Subcutaneous adipose tissue (tissue), 4 donors: ENCODE results near the gene FRZB. TPM values are rescaled to one million over a fixed set of nuclear protein-coding genes. Genes with fewer than 3 reads are reported as not detected.

ENCODE experiments used
- total RNA-seq, 4 donors: library from RNA; depleted of rRNA; stranded (reverse); fragments of >200 nt; gene quantifications; one replicate each; pipeline ENCODE4 v1.1.0, GENCODE V29; 2016
- TF ChIP-seq, protein P1 (sequence below): fragments of 450-650 bp; IDR thresholded peaks from one replicate; pipeline ENCODE4 v1.5.1; 2016; ENCODE audit warnings: low read depth, mild to moderate bottlenecking, control low read depth, antibody characterized with exemption, moderate library complexity

The FRZB gene
- total RNA-seq, 4 donors from 2014 or later, result 0.57 to 8.1 (median 1.6) TPM

GRCh38 chr2:182833084-182833854 is 33.2 kb downstream of the FRZB start:
- TF ChIP-seq, protein P1, sequence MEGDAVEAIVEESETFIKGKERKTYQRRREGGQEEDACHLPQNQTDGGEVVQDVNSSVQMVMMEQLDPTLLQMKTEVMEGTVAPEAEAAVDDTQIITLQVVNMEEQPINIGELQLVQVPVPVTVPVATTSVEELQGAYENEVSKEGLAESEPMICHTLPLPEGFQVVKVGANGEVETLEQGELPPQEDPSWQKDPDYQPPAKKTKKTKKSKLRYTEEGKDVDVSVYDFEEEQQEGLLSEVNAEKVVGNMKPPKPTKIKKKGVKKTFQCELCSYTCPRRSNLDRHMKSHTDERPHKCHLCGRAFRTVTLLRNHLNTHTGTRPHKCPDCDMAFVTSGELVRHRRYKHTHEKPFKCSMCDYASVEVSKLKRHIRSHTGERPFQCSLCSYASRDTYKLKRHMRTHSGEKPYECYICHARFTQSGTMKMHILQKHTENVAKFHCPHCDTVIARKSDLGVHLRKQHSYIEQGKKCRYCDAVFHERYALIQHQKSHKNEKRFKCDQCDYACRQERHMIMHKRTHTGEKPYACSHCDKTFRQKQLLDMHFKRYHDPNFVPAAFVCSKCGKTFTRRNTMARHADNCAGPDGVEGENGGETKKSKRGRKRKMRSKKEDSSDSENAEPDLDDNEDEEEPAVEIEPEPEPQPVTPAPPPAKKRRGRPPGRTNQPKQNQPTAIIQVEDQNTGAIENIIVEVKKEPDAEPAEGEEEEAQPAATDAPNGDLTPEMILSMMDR, result no peak

- TF ChIP-seq, protein P1, result no peak
Measured at GRCh38 chr2:182831921-182832320, 34.5 kb downstream of the FRZB start.

- TF ChIP-seq, protein P1, result no peak
Measured at GRCh38 chr2:182831101-182831500, 35.3 kb downstream of the FRZB start.

- TF ChIP-seq, protein P1, result no peak
Measured at GRCh38 chr2:182827182-182827879, 39.1 kb downstream of the FRZB start.

DNA sequence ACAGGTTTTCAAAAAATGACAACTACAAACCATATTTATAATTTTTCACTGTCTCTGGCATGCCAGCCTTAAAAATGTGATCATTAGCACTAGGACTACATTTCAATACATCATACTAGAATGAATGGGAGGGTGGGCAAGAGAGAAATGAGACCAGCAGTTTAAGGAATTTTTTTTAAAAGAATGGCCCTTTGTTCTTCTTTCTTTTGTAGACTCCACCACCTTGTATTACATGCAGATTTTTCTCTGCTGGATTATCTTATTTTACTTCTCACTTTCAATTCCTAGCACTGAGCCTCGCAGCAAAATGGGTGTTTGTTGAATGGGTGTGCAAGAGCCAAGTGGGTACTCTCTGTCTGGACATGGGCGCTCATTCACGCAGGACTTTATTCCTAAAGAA is 39.9 kb downstream of the FRZB start:
- TF ChIP-seq, protein P1, result no peak

- TF ChIP-seq, protein P1, result no peak
Measured at GRCh38 chr2:182826064-182826463, 40.4 kb downstream of the FRZB start.

GRCh38 chr2:182824767-182825158 is 41.7 kb downstream of the FRZB start:
- TF ChIP-seq, protein P1, result no peak
